Measurements from ENCODE around the gene BBS9. TPM values are rescaled to one million over a fixed set of nuclear protein-coding genes. Genes with fewer than 3 reads are reported as not detected.

The BBS9 gene
- polyA plus RNA-seq, 1 donor from 2014 or later: 9.8 TPM

GRCh38 chr7:33547880-33548279, 418.5 kb downstream of the BBS9 start:
- no peaks in the 10 kb centered on the region for H3K36me3 ChIP-seq (ENCODE audit: insufficient read depth, low read length)
- H2AFZ ChIP-seq (ENCODE audit: low read depth, low read length): no peak overlapping the region
- H3K79me2 ChIP-seq (replicated peaks; ENCODE audit: insufficient read depth, low read length): no peaks in the 10 kb centered on the region
- no peak overlapping the region for H3K27ac ChIP-seq (ENCODE audit: low read length)
- H3K4me3 ChIP-seq (ENCODE audit: low read length): no peak overlapping the region
- H4K20me1 ChIP-seq (ENCODE audit: insufficient read depth): no peaks in the 10 kb centered on the region
- no peaks in the 10 kb centered on the region for H3K27me3 ChIP-seq (ENCODE audit: insufficient read depth, low read depth, low read length)
- H3K4me2 ChIP-seq (ENCODE audit: low read length): no peak overlapping the region
- TF ChIP-seq, protein P1, sequence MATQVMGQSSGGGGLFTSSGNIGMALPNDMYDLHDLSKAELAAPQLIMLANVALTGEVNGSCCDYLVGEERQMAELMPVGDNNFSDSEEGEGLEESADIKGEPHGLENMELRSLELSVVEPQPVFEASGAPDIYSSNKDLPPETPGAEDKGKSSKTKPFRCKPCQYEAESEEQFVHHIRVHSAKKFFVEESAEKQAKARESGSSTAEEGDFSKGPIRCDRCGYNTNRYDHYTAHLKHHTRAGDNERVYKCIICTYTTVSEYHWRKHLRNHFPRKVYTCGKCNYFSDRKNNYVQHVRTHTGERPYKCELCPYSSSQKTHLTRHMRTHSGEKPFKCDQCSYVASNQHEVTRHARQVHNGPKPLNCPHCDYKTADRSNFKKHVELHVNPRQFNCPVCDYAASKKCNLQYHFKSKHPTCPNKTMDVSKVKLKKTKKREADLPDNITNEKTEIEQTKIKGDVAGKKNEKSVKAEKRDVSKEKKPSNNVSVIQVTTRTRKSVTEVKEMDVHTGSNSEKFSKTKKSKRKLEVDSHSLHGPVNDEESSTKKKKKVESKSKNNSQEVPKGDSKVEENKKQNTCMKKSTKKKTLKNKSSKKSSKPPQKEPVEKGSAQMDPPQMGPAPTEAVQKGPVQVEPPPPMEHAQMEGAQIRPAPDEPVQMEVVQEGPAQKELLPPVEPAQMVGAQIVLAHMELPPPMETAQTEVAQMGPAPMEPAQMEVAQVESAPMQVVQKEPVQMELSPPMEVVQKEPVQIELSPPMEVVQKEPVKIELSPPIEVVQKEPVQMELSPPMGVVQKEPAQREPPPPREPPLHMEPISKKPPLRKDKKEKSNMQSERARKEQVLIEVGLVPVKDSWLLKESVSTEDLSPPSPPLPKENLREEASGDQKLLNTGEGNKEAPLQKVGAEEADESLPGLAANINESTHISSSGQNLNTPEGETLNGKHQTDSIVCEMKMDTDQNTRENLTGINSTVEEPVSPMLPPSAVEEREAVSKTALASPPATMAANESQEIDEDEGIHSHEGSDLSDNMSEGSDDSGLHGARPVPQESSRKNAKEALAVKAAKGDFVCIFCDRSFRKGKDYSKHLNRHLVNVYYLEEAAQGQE (IDR thresholded peaks at IDR 0.05; ENCODE audit: borderline replicate concordance): no peak
- no peak for TF ChIP-seq SMC3 (conservative IDR thresholded peaks at IDR 0.05; ENCODE audit: poor library complexity)
- TF ChIP-seq CTCF (IDR thresholded peaks at IDR 0.05; ENCODE audit: poor library complexity, severe bottlenecking): no peak
- TF ChIP-seq EP300 (conservative IDR thresholded peaks at IDR 0.05; ENCODE audit: poor library complexity, severe bottlenecking): no peak
- TF ChIP-seq RAD21 (conservative IDR thresholded peaks at IDR 0.05): no peak
- no peak for TF ChIP-seq EZH2 (IDR thresholded peaks at IDR 0.05; ENCODE audit: borderline replicate concordance, insufficient read depth, low read length, poor library complexity, severe bottlenecking)
- no peak for TF ChIP-seq TAF1 (IDR thresholded peaks at IDR 0.05; ENCODE audit: low read depth)
- TF ChIP-seq POLR2AphosphoS5 (IDR thresholded peaks at IDR 0.05): no peak
- TF ChIP-seq MXI1 (conservative IDR thresholded peaks at IDR 0.05; ENCODE audit: poor library complexity, severe bottlenecking): no peak
- no peaks in the 10 kb centered on the region for H3F3A ChIP-seq (ENCODE audit: insufficient read depth, low read length, poor library complexity, severe bottlenecking)
- H3K9me3 ChIP-seq (ENCODE audit: low read length): no peaks in the 10 kb centered on the region
- H3K9me2 ChIP-seq (ENCODE audit: insufficient read depth, low read length): no peaks in the 10 kb centered on the region
- H3K9ac ChIP-seq (ENCODE audit: low read length): no peak overlapping the region

DNA sequence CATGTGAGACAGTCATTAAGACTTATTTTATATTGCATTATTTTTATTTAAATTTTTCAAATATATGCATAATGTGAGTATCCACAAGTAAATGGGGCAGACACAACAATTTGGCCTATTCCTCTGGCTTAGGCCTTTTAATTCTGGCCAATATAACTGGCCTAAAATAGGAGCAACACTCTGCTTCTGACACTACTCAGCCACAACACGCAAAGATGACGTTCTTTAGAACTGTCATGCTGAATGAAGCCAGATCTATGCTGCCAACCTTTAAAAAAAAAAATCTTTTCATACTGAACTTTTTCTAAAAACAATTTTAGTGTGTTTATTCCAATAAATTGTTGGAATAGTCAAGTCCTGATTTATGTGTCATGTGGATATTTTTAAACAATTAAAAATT, 421.0 kb downstream of the BBS9 start:
- Histone ChIP-seq H3K4me2 (ENCODE audit: low read length) (no peak overlapping the region), H3K9me2 (ENCODE audit: insufficient read depth, low read length) (no peaks in the 10 kb centered on the region), H3K9me3 (ENCODE audit: low read length) (no peaks in the 10 kb centered on the region), H3K79me2 (replicated peaks; ENCODE audit: insufficient read depth, low read length) (no peaks in the 10 kb centered on the region), H3K9ac (ENCODE audit: low read length) (no peak overlapping the region), H3K27ac (ENCODE audit: low read length) (no peak overlapping the region), H4K20me1 (ENCODE audit: insufficient read depth) (no peaks in the 10 kb centered on the region), H3K27me3 (ENCODE audit: insufficient read depth, low read depth, low read length) (no peaks in the 10 kb centered on the region), H3F3A (ENCODE audit: insufficient read depth, low read length, poor library complexity, severe bottlenecking) (no peaks in the 10 kb centered on the region), H3K4me3 (ENCODE audit: low read length) (no peak overlapping the region), H3K36me3 (ENCODE audit: insufficient read depth, low read length) (no peaks in the 10 kb centered on the region), H2AFZ (ENCODE audit: low read depth, low read length) (no peak overlapping the region)
- TF ChIP-seq POLR2AphosphoS5 (IDR thresholded peaks at IDR 0.05) (no peak), EP300 (conservative IDR thresholded peaks at IDR 0.05; ENCODE audit: poor library complexity, severe bottlenecking) (no peak), RAD21 (conservative IDR thresholded peaks at IDR 0.05) (no peak), SMC3 (conservative IDR thresholded peaks at IDR 0.05; ENCODE audit: poor library complexity) (no peak)
- TF ChIP-seq, protein P1 (IDR thresholded peaks at IDR 0.05; ENCODE audit: borderline replicate concordance): no peak

Measured in neural cell (in vitro differentiated cells).